Sigmoid colon (tissue), 4 donors: ENCODE measurements around the gene ACAD11.

Experiments
- CTCF ChIP-seq, 4 experiments: fragments of 450-650 bp in 3 of 4; fragments of 200-600 bp in 1 of 4; IDR thresholded peaks; one replicate each; pipeline ENCODE4 v1.5.1; 2016 to 2019; ENCODE audit warnings: antibody characterized with exemption in 4 of 4, mild to moderate bottlenecking in 3 of 4, moderate library complexity in 2 of 4
- POLR2A ChIP-seq, 2 donors: fragments of 450-650 bp; IDR thresholded peaks; one replicate each; pipeline ENCODE4 v1.6.1; 2016; ENCODE audit warnings: antibody characterized with exemption in 2 of 2, mild to moderate bottlenecking in 2 of 2, moderate library complexity in 2 of 2
- POLR2AphosphoS5 ChIP-seq, 4 donors: sonication (generic); formaldehyde crosslinking; IDR thresholded peaks; one replicate each; pipeline ENCODE4 v1.6.1; 2017; ENCODE audit warnings: antibody characterized with exemption in 4 of 4

GRCh38 chr3:132596816-132597433 is 62.7 kb downstream of the ACAD11 start, which contains the start of gene ACKR4:
- TF ChIP-seq CTCF (IDR thresholded peaks at IDR 0.05) (no peak), POLR2AphosphoS5 (IDR thresholded peaks at IDR 0.05) (no peak), POLR2A (IDR thresholded peaks at IDR 0.05) (no peak)
